SH-SY5Y (cell line): ENCODE results near the gene HTT.

Experiments
- GATA2 ChIP-seq: IDR thresholded peaks from 2 replicates; pipeline ENCODE4 v1.6.1; 2011; ENCODE audit warnings: mild to moderate bottlenecking, low read depth, low read length
- GATA3 ChIP-seq: IDR thresholded peaks from 2 replicates; pipeline ENCODE4 v1.6.1; 2011; ENCODE audit warnings: low read depth, mild to moderate bottlenecking, low read length, moderate library complexity

DNA sequence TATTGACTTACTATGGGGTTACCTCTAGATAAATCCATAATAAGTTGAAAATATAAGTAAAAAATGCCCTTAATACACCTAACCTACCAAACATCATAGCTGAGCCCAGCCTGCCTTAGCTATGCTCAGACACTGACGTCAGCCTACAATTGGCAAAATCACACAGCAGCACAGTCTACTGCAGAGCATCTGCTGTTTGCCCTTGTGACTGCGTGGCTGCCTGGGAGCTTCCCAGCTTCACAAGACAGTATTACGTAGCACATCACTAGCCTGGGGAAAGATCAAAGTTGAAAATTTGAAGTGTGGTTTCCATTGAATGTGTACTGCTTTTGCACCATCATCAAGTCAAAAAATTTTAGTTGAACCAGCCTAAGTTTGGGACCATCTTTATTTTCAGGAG is 8.9 kb upstream of the HTT start:
- TF ChIP-seq GATA2 (no peak), GATA3 (no peak)
